Muscle of arm (tissue), 12 donors: ENCODE results near the gene SYNM. TPM values are rescaled to one million over a fixed set of nuclear protein-coding genes. Genes with fewer than 3 reads are reported as not detected.
"Not testable (repeated sequence)": the region's sequence is repeated elsewhere in the genome, so short reads cannot be mapped to it uniquely, and the experiment has no call there.

Source experiments
- DNase-seq: peaks from one replicate; pipeline ENCODE4 v3.0.0-alpha.2; 2013
- polyA plus RNA-seq, 12 donors: library from polyadenylated mRNA; unstranded; fragments of 120-200 nt; gene quantifications; one replicate each; pipeline ENCODE4 v1.2.1, GENCODE V29; 2013; ENCODE audit not compliant: insufficient read length in 12 of 12

SYNM gene
- polyA plus RNA-seq, 12 donors = 19.7 to 116 (median 54.4) TPM; not detected in 1

GRCh38 chr15:99103279-99103678 is 1.6 kb upstream of the SYNM start:
- no peak for DNase-seq

GRCh38 chr15:99105514-99106341 is 848 bp downstream of the SYNM start:
- peak; percentile 63 for DNase-seq

DNA sequence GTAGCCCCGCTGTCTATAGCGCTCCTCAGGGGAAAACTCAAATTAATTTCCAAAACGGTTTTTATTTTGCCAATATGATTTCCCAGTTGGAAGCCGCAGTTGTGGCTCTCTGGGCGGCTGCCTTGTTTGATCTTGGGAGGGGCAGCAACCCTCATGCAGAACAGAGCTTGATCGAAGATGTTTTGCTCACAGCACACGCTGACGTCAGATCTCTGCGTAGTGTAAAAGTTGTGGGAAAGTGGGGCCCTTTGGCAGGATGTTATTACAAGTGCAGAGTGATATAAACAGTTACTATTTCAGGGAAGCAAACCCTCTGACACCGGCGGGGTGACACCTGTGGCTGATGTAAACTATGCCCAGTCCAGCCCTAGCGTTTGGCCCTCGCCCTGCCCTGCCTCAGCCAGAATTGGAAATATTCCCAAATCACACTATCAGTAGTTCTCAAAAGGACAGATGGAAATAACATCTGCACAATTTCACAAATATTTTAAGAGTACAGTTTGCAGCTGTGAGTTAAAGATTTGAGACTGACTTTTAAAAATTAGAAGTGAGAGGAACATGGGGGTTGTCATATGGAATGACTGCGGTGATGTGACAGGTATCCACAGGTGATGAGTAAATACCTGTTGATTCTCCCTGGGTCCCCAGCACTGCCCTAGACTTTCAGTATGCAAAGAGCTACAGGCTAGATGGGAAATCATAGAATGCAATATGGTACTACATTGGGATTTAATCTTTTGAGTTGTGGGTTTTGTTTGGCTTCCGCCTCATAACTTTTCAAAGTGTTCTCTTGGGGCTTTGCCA is 1.7 kb downstream of the SYNM start:
- DNase-seq = no peak

DNA sequence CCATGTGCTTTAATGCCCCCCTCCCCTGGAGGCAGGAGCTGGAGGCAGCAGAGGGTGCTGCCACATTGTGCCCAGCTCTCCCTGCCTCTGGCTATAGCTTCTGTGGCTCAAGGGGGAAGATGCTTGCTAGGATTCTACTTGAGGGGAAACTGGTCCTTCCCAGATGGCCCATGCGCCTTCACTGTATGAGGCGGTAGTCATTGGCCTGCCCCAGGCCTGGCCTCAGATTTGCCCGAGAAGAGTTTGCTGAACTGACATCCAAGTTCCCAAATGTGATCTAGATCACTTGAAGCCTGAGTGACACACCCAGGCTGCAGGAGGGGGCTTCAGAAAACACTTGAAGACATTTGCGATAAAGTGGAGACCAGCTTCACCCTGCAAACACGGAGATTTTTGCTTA is 4.1 kb downstream of the SYNM start:
- no peak for DNase-seq

GRCh38 chr15:99109555-99110021 is 4.7 kb downstream of the SYNM start:
- DNase-seq = no peak

DNA sequence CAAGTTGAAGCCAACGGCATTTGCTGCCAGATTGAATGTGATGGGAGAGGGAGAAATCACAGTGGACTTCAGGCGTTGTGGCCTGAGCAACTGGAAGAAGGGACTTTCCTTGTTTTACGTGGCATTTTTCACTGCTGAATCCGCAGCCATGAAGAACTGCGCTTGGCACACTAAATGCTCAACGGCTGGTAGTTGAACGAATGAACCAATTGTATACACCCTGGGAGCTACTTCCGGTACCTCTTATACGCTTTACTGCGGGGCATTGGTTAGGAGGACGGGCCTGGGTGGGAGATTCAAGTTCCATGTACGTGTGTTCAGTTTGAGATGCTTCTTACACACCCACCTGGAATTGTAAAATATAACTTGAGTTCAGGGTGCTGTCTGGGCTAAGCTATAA is 5.2 kb downstream of the SYNM start:
- DNase-seq = no peak

DNA sequence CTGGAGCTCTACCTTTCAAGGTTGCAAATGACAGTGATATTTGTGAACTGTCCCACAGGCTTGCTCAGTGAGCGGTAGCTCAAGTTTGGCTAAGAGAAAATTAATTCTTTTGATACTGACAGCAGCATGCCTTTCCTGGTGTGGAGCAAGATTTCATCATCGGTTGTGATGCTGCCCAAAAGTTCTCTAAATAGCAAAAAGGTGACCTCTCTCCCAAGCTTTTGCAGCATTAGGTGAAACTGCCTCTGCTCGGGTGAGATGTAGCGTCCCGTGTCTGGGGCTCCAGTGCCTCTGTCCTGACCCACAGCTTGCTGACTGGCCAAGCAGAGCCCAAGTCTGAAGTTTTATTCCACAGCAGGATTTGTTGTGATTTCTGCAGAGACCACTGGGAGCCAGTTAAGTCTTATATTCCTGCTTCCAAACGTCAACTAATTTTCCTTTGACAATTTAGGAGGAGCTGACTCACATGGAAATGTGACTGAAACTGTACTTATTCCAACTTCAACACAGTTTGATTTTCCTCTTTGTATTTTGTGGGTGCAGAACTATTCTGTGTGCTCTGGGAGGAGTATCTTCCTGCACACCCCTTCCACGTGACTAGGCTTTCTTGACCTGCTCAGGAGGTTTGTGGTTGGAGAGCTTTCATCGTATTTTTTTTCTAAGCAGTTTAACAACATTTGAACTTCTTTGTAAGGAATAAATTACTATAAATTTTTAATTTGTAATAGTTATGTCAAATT is 5.9 kb downstream of the SYNM start:
- no peak for DNase-seq

GRCh38 chr15:99111641-99112040 is 6.8 kb downstream of the SYNM start:
- DNase-seq = not testable (repeated sequence)

- DNase-seq = no peak
Measured at GRCh38 chr15:99113547-99114271, 8.8 kb downstream of the SYNM start.

DNA sequence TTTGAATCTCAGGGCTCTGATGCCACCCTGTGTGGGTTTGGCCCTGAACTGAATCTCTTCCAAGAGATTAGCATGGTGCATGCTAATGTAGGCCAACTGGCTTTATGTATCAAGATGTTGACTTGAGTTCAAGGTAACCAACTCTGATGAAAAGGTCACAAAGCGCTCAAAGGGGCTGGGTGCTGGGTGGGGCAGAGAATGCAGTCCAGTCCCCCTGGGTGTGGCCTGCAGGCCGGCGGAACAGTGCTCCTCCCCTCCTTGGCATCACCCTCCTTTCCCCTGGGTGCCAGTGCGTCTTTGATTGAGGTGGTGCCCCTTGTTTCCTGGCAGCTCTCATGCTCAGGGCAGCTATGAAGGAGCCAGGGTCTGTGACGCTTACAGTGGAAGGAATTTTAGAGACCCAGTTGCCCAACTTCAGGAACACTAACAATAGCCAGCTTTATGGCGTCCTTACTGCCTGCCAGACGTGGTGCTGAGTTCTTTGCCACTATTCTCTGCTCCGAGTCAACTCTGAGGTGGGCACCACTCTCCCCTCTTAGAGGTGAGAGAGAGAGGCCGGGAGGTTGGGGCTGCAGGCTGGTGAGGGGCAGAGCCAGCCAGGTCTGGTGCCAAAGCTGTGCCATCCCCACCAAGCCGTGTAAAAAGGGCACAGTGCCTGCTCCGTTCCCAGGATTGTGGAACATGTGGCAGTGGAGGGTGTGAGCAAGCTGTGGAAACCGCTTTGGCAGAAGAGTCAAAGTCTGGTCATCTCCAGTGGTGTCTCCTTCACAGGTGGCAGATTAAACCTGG is 9.8 kb downstream of the SYNM start:
- DNase-seq = no peak

GRCh38 chr15:99115300-99116215 is 10.7 kb downstream of the SYNM start:
- no peak for DNase-seq

- no peak for DNase-seq
Measured at GRCh38 chr15:99117111-99117510, 12.2 kb downstream of the SYNM start.

GRCh38 chr15:99117563-99118257 is 12.8 kb downstream of the SYNM start:
- DNase-seq = no peak

- DNase-seq = no peak
Measured at GRCh38 chr15:99118258-99118632, 13.4 kb downstream of the SYNM start.

- DNase-seq = no peak
Measured at GRCh38 chr15:99118801-99119546, 14.1 kb downstream of the SYNM start.

DNA sequence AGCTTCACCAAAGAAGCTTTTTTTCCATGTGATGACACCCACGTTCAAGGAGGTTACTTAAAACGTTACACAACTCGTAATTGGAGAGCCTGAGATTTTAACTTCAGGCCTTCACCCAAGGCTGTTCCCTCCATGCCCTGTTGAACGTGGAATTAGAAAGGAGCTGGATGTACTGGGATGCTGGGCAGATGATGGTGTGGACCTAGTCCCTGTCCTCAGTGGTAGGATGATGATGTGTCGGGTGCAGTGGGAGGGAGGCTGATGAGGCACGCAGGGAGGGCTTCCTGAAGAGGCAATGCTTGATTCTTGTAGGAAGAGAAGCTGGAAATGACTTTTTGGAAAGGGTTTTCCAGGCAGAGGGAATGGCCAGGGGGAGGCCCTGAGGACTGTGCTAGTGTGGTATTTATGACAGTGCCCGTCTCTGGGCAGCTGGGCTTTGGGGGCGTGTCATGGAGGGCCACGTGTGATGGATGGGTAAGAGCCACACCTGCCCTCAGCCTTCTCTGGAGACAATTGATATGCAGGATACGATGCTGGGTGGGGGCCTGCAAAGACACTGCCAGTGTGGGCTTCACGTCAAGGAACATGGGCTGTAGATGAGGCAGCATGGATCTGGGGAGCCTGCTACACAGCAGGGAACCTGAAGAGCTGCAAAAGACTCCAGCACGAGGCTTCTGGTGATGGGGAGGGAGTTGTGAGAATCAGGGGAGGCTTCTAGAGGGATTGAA is 15.3 kb downstream of the SYNM start:
- DNase-seq = no peak

DNA sequence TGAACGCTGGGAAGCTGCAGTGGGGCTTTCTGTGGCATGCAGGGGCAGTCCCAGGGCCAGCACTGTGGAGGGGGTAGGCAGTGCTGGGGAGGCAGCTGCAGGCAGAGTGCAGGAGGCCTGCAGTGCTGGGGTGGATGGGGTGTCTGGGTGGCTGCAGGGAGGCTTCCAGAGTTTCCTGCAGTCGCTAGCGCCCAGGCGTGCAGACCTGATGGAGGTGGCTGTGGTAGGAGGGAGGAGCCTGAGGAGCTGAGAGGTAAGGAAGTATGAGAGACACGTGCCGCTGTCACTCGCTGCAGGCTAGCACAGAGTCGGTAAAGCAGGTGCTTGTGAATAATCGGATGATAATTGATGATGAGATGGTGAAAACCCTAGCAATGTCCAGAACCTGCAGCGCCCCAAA is 16.3 kb downstream of the SYNM start:
- DNase-seq = no peak
